GM18520 (cell line): ENCODE measurements around the gene ENGASE.
A peak's percentile ranks its signal among the peaks of the same experiment; 100 is the strongest.
"Not testable (repeated sequence)": the region's sequence is repeated elsewhere in the genome, so short reads cannot be mapped to it uniquely, and the experiment has no call there.

Experiments
- ATAC-seq: cut with Tn5 transposase; IDR thresholded peaks from one replicate; pipeline ENCODE4 v1.9.1; 2021; ENCODE audit not compliant: unreplicated experiment

Gene ENGASE, protein sequence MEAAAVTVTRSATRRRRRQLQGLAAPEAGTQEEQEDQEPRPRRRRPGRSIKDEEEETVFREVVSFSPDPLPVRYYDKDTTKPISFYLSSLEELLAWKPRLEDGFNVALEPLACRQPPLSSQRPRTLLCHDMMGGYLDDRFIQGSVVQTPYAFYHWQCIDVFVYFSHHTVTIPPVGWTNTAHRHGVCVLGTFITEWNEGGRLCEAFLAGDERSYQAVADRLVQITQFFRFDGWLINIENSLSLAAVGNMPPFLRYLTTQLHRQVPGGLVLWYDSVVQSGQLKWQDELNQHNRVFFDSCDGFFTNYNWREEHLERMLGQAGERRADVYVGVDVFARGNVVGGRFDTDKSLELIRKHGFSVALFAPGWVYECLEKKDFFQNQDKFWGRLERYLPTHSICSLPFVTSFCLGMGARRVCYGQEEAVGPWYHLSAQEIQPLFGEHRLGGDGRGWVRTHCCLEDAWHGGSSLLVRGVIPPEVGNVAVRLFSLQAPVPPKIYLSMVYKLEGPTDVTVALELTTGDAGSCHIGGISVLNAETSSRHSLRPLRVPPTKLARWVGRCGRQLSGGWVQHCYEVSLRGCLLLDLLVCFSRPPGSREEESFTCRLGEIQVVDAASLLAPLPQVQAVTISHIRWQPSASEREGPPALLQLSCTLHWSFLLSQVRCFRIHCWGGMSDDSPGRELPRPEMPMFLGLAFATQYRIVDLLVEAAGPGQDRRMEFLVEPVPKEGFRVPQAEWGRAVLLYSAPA

GRCh38 chr17:79074649-79075445 lies at the start of gene ENGASE:
ENGASE (plus strand) TSS chr17:79074824; CDS start chr17:79074945, 121 bp downstream.
- peak; percentile 92 for ATAC-seq

DNA sequence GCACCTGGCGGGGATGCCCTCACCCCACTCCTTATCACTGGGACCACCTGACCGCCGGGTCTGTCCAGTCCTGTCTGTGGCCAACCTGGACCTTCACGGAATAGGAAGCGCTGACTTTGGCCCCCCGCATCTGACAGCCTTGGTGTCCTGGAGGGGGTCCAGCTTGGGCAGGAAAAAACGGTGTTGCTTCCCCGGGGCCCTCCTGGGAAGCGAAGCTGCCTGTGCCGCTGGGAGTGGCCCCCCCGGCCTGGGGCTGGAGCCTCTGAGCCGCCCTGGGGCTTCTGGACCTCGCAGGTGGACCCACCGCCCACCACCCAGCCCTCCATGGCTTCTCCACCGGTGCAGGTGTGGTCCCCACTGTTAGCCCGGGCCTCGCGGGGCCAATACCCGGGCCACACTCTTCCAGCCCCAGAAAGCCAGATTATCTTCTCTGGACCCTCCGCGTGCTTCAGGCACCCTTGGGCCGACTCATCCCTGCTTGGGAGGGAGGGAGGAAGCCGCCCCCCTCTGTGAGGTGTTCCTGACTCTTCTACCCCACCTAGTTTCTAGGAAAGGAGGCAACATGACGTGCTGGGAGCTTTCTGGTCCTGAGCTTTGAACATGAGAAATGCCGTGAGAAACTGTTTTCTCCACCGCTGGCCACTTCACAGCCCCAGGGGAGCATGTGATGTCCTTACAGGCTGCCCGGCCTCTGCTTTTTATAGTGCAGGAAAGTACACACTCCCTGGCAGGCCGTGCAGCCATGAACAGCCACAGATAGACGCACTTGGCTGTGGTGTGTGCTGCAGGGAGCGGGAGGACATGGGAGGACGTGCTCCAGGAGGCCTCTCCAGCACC lies 49.5 kb upstream of the ENGASE start:
- no peak for ATAC-seq

- no peak for ATAC-seq
These were observed 48.0 kb upstream of the ENGASE start for GRCh38 chr17:79026376-79027273.

DNA sequence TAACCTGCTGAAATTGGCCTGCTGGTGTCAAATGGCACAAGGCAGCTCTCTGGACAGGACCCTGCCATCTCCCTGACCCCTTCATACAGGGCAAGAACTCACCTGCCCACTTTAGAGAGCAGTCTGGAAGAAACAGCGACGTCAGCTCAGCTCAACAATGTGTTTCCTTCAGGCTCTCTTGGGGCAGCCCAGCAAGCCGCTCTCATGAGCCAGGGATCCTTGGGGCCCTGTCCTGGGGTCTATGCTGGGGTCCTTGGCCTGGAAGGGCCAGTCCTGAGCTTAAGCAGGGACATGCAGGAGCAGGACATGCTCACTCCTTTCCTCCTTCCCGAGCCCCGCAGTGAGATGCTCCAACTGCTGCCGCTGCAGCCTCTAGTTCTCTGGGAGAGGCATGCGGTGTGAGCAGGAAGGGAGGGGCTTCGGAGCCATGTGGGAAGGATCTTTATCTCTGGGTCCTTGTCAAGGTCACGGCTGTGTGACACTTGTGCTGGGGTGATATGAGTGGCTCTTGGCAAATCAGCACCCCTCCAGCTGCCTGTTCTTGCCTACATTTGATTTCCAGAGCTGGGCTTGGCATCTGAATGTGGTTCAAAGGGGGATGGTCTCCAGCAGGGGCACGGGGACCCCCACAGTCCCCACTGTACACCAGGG lies 47.2 kb upstream of the ENGASE start:
- ATAC-seq: no peak

DNA sequence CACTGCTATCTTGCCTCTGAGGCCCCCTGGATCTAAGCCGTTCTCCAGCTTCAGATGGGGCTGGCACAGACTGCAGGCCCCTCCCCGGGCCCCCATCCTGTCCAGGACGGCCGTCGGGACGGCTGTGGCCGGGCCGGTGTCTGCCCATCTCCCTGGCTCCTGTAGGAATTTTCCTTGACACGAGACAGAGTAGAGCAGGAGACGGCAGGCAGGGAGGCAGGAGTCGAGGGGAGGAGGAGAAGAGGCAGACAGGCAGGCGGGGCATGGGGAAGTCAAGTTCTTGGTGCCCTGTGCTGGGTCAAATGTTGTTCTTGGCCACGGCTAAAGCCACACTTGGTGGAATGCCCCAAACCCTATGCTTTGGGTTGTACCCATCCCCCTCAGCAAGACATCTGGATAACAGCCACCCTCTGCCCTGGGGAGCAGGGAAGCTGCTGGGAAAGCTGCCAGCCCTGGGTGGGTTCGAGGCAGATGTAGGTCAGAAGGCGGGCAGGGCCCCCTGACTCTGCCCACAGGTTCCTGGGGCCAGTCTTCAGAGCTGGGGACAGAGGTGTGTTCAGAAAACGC lies 46.6 kb upstream of the ENGASE start:
- ATAC-seq: no peak

GRCh38 chr17:79028496-79029326 lies 45.9 kb upstream of the ENGASE start:
- no peak for ATAC-seq

GRCh38 chr17:79029327-79030009 lies 45.2 kb upstream of the ENGASE start:
- ATAC-seq: no peak

DNA sequence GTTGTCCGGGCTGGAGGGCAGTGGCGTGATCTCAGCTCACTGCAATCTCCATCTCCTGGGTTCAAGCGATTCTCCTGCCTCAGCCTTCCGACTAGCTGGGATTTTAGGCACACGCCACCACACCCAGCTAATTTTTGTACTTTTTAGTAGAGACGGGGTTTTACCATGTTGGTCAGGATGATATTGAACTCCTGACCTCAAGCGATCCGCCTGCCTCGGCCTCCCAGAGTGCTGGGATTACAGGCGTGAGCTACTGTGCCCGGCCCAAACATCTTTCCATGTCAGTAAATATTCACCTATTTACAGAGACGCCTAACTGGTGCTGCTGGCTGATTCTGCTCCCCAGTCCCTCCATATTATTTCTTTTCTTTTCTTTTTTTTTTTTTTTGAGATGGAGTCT lies 44.0 kb upstream of the ENGASE start:
- not testable (repeated sequence) for ATAC-seq

DNA sequence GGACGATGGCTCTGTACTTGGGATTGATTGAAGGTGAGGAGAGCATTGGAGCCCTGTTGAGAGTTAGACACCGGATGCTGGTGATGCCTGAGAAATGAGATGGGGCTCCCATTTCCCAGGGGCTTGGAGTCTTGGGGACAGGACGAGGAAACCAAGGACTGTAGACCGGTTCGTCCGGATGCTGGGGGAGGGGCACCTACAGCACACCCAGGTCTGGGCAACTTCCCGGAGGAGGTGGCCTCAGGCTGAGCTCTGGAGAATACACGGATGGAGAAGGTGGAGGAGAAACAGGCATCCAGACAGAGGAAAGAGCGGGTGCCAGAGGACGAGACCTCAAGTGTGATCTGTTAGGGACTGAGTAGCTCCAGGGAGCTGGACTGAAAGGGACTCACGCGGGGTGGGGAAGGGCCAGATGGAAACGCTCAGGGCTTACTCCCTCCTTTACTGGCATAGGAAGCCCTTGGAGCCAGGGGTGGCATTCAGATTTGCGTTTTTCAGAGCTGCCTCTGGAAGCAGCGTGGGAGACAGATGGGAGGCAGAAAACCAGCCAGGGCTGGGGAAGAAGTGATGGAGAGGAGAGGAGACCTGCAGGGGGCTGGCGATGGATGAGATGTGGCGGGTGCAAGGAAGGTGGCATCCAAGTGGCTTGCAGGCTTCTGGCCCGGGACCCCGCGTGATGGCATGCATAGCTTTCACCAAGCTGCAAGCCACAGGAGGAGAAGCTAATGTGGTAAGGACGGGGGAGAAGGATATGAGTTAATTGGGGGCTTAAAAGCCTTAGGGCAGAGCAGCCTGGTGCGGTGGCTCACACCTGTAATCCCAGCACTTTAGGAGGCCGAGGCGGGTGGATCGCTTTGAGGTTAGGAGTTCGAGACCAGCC lies 42.4 kb upstream of the ENGASE start:
- ATAC-seq: no peak

GRCh38 chr17:79033046-79033616 lies 41.5 kb upstream of the ENGASE start:
- no peak for ATAC-seq

DNA sequence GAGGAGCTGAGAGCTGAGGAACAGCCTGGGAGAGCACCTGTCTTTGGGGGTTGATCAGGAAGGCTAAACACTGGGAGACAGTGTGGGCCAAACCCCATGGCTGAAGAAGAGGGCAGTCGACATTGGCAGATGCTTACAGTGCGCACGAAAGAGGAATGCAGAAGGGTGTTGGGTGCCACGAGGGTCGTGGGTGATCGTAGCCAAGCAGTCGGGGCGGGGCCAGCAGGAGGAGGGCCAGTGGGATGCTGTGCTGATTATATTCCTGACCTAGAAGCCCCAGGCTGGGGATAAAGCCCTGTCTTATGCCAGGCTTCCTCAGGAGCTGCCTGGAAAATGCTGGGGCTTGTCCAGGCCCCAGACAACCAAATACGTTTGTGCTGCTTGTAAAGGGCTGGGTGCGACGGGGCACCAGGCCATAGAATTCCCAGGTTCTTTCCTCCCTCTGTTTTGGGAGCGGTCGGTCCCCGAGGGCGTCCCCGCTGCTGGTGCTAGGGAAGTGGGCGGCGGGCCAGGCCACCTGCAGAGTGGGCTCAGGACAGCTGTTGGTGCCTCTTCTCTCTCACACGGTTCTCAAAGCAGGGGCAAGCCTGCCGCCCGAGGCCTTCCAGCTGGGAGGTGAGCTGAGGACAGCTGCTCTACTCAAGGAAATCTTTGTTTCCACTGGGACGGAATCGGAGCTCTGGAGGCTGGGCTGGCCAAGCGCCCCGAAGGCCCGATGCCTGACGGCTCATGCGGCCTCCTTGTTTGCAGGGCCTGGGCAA lies 40.7 kb upstream of the ENGASE start:
- ATAC-seq: no peak

DNA sequence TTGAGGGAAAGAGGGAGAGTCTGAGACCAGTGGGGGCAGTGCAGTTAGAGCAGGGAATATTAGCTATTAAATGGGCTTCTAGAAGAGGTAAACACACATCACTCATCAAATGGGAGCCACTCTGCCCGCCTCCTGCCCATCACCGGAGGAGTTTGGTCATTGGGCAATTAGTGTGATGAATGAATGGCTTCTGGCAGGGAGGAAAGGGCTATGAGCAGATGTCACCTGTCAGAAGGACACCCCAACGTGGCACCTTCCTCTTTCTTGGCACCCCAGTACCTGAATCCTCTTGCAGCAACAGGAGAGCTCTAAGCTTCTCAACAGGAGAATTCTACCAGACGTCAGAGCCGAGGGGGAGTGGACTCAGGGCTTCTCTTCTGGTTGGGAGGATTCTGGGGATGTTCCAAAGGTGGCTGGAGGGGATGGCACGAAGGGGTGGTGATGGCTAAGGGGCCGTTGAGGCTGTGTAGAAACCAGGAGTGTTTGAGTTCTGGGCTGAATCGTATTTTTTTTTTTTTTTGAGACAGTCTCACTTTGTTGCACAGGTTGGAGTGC lies 39.6 kb upstream of the ENGASE start:
- no peak for ATAC-seq

- ATAC-seq: no peak
These were observed 38.9 kb upstream of the ENGASE start for GRCh38 chr17:79035686-79036085.

GRCh38 chr17:79036181-79036580 lies 38.4 kb upstream of the ENGASE start:
- ATAC-seq: no peak

- no peak for ATAC-seq
These were observed 38.0 kb upstream of the ENGASE start for GRCh38 chr17:79036596-79036995.
